ENCODE results near the gene CDK2AP2.
A peak's percentile ranks its signal among the peaks of the same experiment; 100 is the strongest.

The CDK2AP2 gene

DNA sequence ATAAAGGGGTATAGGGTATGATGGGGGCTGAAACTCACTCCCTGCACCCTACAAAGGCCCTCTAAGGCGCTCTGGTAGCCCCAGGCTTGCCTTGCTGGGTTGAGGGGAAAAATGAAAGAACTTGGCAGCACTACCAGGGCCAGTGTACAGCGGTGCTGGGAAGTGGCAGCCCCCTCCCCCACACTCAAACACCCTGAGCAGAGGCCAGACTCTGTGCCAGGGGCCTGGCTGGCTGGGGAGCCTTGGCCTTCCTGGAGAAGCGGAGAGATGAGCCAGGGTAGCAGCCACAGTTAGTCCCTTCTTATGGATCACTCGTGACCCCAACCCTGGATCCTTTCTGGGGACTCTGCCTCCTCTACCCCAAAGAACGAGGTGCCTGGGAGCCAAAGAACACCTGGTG lies 41.6 kb downstream of the CDK2AP2 start:
- DNase-seq (ENCODE audit: low spot score) = no peak

DNA sequence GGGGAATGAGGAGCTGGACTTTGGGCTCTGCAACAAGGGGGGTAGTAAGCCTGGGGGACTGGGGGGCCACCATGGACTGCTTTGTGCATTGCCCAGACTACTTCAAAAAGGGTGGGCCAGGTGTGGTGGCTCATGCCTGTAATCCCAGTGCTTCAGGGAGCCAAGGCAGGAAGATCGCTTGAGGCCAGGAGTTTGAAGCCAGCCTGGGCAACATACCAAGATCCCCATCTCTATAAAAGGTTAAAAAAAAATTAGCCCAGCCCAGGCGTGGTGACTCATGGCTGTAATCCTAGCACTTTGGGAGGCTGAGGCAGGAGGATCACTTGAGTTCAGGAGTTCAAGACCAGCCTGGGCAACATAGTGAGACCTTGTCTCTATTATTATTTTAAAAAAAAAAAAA lies 42.4 kb downstream of the CDK2AP2 start:
- peak; percentile 81 for DNase-seq (ENCODE audit: low spot score)

DNA sequence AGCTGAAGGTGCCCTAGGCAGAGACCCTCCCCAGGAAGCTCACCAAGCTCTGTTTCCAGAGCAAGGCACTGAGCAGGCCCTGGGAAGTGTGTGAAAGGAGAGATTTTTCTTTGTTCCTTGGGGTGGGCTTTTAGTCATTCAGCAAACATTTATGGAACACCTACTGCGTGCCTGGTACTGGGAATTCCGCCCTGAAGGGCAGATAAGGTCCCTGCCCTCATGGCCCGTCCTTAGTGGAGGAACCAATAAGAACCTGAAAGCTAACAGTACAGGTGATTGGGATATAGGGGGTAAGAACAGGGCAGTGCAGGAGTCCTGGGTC lies 42.8 kb downstream of the CDK2AP2 start:
- peak; percentile 56 for DNase-seq (ENCODE audit: low spot score)

- DNase-seq (ENCODE audit: low spot score) = peak; percentile 90
These were observed 43.4 kb downstream of the CDK2AP2 start for GRCh38 chr11:67464411-67465188.

DNA sequence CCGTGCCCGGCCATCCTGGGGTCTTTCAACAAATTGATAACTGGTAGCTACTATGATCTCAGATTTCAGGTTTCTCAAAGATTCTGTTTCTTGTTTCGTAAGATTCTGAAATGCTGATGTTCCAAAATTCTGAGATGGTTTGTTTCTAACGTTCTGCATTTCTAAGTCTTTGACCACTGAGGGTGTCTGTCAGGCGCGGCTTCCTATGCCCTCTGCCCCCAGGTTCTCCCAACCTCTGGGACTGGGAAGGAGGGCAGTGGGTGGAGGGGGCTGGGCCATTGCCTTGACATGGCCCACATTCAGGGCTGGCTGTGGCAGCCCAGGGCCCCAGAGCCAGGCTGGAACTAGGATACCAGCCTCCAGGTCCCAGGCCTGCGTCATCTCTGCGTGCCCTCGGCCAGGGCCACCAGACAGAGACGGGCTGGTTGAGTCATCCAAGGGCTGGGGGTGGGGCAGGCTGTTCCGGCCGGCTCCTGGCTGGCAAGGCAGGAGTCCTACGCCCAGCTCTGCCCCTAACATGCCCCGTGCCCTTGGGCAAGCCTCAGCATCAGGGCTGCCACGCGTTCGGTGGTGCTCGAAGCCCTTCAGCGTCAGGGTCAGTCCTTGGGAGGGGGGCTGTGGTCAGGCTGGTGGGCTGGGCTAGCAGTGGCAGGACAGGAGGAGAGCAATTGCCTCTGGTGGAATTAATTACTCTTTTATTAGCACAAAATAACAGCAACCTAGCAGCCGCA lies 44.1 kb downstream of the CDK2AP2 start:
- DNase-seq (ENCODE audit: low spot score) = peak; percentile 56

DNA sequence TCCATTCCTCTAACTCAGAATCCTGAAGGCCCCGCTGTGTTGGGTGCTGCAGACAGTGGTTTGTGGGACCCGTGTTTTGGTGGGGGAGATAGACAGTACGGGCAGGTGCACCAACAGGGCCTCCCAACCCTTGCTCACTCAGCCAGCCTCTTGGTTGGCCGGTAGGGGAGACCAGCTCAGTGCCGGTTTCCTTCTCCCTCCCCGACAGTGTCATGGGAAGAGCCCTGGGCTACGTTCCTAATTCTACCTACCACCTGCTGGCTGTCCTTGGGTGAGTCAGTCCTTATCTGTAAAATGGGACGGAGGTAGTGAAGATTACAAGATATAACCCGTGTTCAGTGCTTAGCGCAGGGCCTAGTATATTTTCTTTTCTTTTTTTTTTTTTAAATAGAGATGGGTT lies 44.8 kb downstream of the CDK2AP2 start:
- no peak for DNase-seq (ENCODE audit: low spot score)

DNA sequence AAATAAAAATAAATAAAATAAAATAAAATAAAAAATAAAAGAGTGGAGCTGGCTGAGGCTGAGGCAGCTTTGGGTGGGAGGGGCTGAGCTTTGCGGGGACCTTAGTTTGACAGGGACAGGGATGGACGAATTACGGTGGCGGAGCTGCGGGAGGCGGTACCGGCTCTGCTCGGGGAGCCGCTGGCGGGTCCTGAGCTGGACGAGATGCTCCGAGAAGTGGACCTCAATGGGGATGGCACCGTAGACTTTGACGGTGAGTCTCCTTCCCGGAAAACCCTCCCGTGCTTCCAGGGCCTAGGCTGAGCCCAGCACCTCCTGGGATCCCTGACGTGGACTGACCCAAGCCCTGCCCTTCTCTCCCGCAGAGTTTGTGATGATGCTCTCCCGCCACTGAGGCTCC lies 49.7 kb downstream of the CDK2AP2 start:
- no peak for DNase-seq (ENCODE audit: low spot score)

DNA sequence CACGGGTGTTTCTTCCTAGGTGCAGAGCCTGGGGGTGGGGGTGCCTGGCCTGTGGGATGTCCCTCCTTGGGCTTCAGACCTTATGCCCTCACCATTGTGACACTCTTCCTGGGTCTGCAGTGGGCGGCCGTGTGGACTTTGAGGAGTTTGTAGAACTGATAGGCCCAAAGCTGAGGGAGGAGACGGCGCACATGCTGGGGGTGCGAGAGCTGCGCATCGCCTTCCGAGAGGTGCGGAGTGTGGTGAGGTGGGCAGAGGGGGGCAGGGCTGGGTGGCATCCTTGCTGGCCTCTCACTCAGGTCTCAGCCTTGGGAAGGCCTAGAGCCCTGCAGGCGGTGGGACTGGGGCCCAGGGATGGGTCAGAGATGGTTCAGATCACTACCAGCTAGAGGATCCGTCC lies 50.5 kb downstream of the CDK2AP2 start:
- no peak for DNase-seq (ENCODE audit: low spot score)
